ENCODE measurements around the gene TM9SF2. TPM values are rescaled to one million over a fixed set of nuclear protein-coding genes. Genes with fewer than 3 reads are reported as not detected.

Gene TM9SF2
- total RNA-seq, 4 donors from 2014 or later = 27.9 to 171 (median 116) TPM

DNA sequence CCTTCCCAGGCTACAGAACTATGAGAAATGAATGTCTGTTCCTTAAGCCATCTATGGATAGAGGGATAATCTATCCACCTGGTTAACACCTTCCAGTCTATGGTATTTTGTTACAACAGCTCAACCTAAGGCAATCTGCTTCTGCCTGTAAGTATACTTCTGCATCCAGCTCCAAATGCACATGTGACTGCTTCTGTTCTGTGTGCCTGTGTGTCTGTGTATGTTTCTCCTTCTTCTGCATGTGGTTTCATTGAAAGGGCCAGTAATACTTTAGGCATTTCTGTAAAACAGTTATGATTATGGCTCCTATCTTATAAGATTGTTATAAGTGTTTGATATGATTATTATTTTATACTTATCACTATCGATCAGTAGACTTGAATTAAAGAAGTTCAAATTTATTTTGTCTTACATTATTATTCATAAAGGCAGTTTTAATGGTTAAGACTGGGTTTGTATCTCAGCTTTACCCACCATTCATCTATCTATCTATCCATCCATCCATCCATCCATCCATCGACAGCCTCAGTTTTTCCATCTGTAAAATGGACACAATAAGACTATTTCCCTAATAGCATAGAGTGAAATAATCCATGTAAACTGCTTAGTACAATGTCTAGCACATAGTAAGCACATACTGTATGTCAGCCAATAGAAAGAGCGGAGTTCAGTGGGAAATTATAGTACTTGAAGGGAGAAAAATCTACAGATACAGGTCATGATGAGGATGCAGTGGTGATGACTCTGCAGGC lies 37.5 kb upstream of the TM9SF2 start:
- 96 to 100% methylated on average over 3 of the region's 3 CpGs for WGBS, 2 donors (ENCODE audit: low coverage in 1 of 2)
- Histone ChIP-seq H3K4me1 (no peaks in the 10 kb centered on the region), H3K9me3 (no peaks in the 10 kb centered on the region), H3K27me3 (no peaks in the 10 kb centered on the region), H3K4me3 (no peak overlapping the region), H3K27ac (peak overlapping the region in 1 of 4 donors; percentile 34), H3K36me3 (no peaks in the 10 kb centered on the region)
- intact Hi-C loops (cut with DNase I; ENCODE audit: low total_unique reads) (no loop called here), in situ Hi-C loops (cut with MboI; ENCODE audit: low pct_ligation_motif_present in 1 of 4, low pct_unique_long_range_greater_than_20kb in 1 of 4, low sequenced_read_pairs in 3 of 4) (no loop called here)
- DNase-seq = no peak
- TF ChIP-seq EP300 (IDR thresholded peaks at IDR 0.05; ENCODE audit: low read depth) (no peak), POLR2A (IDR thresholded peaks at IDR 0.05) (no peak), POLR2AphosphoS5 (IDR thresholded peaks at IDR 0.05) (no peak), CTCF (IDR thresholded peaks at IDR 0.05) (no peak)

DNA sequence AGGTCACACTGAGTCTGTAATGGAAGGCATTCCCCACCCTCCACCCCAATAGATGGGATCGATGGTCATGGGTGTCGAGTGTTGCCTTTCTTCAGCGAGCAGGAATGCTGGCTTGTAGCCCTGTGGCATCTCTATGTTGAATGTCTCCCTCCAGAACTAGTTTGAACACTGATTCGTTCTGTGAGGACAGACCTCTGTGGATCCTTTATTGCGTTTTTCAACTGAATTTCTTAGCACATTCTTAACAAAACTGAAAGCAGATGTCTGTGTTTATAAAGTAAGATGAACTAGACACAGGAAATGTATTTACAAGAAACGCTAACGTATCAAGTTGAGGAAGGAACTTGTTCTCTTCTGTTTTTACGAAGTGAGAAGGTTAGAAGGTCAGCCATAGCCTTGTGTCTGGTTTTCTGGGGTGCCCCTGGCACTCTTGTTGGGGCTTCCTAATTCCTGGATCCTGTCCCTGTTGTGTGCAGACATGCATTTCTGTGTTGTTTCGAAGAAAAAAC lies 36.8 kb upstream of the TM9SF2 start:
- peak overlapping the region in 1 of 4 donors; percentile 34 for H3K27ac ChIP-seq

DNA sequence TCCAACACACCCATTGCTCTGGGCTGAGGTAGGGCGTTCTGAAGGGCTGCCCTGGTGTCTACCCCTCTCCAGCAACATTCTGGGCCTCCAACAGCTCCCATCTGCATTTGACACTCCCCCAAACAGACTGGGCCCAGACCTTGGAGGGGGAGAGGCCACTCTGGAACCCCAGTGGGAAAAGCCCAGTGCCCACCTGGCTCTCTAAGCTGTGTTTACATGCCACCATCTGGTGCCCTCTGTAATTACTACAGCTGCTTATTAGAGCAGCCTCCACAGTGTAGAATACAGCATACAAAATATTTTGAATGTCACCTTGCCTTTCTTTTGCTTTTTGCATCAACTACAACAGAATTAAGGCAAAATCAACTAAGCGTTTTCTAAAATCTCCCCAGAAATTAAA lies 35.8 kb upstream of the TM9SF2 start:
- H3K36me3 ChIP-seq = no peaks in the 10 kb centered on the region
- no peak overlapping the region for H3K4me3 ChIP-seq
- no peaks in the 10 kb centered on the region for H3K27me3 ChIP-seq
- intact Hi-C loops (cut with DNase I; ENCODE audit: low total_unique reads) = no loop called here
- no peaks in the 10 kb centered on the region for H3K4me1 ChIP-seq
- no peak for DNase-seq
- no peaks in the 10 kb centered on the region for H3K9me3 ChIP-seq
- in situ Hi-C loops (cut with MboI; ENCODE audit: low pct_ligation_motif_present in 1 of 4, low pct_unique_long_range_greater_than_20kb in 1 of 4, low sequenced_read_pairs in 3 of 4) = no loop called here
- H3K27ac ChIP-seq = no peak overlapping the region
- no peak for TF ChIP-seq EP300 (IDR thresholded peaks at IDR 0.05; ENCODE audit: low read depth)
- TF ChIP-seq CTCF (IDR thresholded peaks at IDR 0.05) = no peak
- no peak for TF ChIP-seq POLR2A (IDR thresholded peaks at IDR 0.05)
- TF ChIP-seq POLR2AphosphoS5 (IDR thresholded peaks at IDR 0.05) = no peak
- 99 to 100% methylated on average over 1 to 2 of the region's 2 CpGs for WGBS, 2 donors (ENCODE audit: low coverage in 1 of 2)

More for the DNA sequence above, 36.8 kb upstream of the TM9SF2 start:
- H3K36me3 ChIP-seq = no peaks in the 10 kb centered on the region
- no peak overlapping the region for H3K4me3 ChIP-seq
- no peak for TF ChIP-seq POLR2AphosphoS5 (IDR thresholded peaks at IDR 0.05)
- no peak for TF ChIP-seq POLR2A (IDR thresholded peaks at IDR 0.05)
- TF ChIP-seq CTCF (IDR thresholded peaks at IDR 0.05) = no peak
- TF ChIP-seq EP300 (IDR thresholded peaks at IDR 0.05; ENCODE audit: low read depth) = no peak
- DNase-seq = no peak
- in situ Hi-C loops (cut with MboI; ENCODE audit: low pct_ligation_motif_present in 1 of 4, low pct_unique_long_range_greater_than_20kb in 1 of 4, low sequenced_read_pairs in 3 of 4) = no loop called here
- 51 to 67% methylated on average over 9 of the region's 9 CpGs for WGBS, 2 donors (ENCODE audit: low coverage in 1 of 2)
- no peaks in the 10 kb centered on the region for H3K27me3 ChIP-seq
- H3K4me1 ChIP-seq = no peaks in the 10 kb centered on the region
- intact Hi-C loops (cut with DNase I; ENCODE audit: low total_unique reads) = no loop called here
- H3K9me3 ChIP-seq = no peaks in the 10 kb centered on the region

- Histone ChIP-seq H3K36me3 (no peaks in the 10 kb centered on the region), H3K27me3 (no peaks in the 10 kb centered on the region), H3K9me3 (no peaks in the 10 kb centered on the region), H3K4me3 (no peak overlapping the region), H3K27ac (no peak overlapping the region), H3K4me1 (no peaks in the 10 kb centered on the region)
- intact Hi-C loops (cut with DNase I; ENCODE audit: low total_unique reads) = no loop called here
- DNase-seq = no peak
- in situ Hi-C loops (cut with MboI; ENCODE audit: low pct_ligation_motif_present in 1 of 4, low pct_unique_long_range_greater_than_20kb in 1 of 4, low sequenced_read_pairs in 3 of 4) = no loop called here
- no peak for TF ChIP-seq CTCF (IDR thresholded peaks at IDR 0.05)
- TF ChIP-seq POLR2AphosphoS5 (IDR thresholded peaks at IDR 0.05) = no peak
- no peak for TF ChIP-seq POLR2A (IDR thresholded peaks at IDR 0.05)
- TF ChIP-seq EP300 (IDR thresholded peaks at IDR 0.05; ENCODE audit: low read depth) = no peak
- 50 to 57% methylated on average over 4 of the region's 4 CpGs for WGBS, 2 donors (ENCODE audit: low coverage in 1 of 2)
Measured at GRCh38 chr13:99467764-99468163, 33.5 kb upstream of the TM9SF2 start.

Measured in transverse colon (tissue), 4 donors.